Caco-2 (cell line): ENCODE results near the gene SLX4IP. TPM values are rescaled to one million over a fixed set of nuclear protein-coding genes. Genes with fewer than 3 reads are reported as not detected.

ENCODE experiments used
- BruUV-seq: library from RNA; stranded (reverse); fragments of 400-500 nt; replicated peaks from 2 replicates; lab custom pipeline; 2021; lab: Mats Ljungman, UMichigan
- CTCF ChIA-PET: fragments of 300-600 bp; sonication (Branson Sonifier 250); formaldehyde crosslinking; loops from one replicate; lab custom pipeline; 2022; ENCODE audit warnings: antibody characterized with exemption; lab: Charles Lee
- POLR2A ChIA-PET: fragments of 300-600 bp; sonication (Branson Sonifier 250); formaldehyde crosslinking; loops from one replicate; lab custom pipeline; 2022; ENCODE audit warnings: antibody characterized with exemption; lab: Charles Lee
- DNase-seq, 2 experiments: peaks; one replicate each; pipeline versions ENCODE4 v3.0.0 to v3.0.0-alpha.2; 2020 to 2022
- H3K27me3 ChIP-seq: replicated peaks from 2 replicates; pipeline ENCODE4 v1.6.0; 2011; ENCODE audit warnings: low read length; ENCODE audit not compliant: control insufficient read depth, insufficient read depth
- H3K36me3 ChIP-seq: 2 replicates; pipeline ENCODE4 v1.5.1; 2011; ENCODE audit warnings: low read length; ENCODE audit not compliant: control insufficient read depth, insufficient read depth
- H3K4me1 ChIP-seq: fragments of 250-450 bp; sonication (Bioruptor Pico); 2 replicates; pipeline ENCODE4 v1.5.1; 2020; ENCODE audit warnings: mild to moderate bottlenecking
- H3K4me3 ChIP-seq: 2 replicates; pipeline ENCODE4 v1.5.1; 2011; ENCODE audit warnings: low read depth, mild to moderate bottlenecking, control low read depth, low read length
- H3K9me3 ChIP-seq: fragments of 250-450 bp; sonication (Bioruptor Pico); 2 replicates; pipeline ENCODE4 v1.5.1; 2020; ENCODE audit warnings: mild to moderate bottlenecking, moderate library complexity
- H3K27ac Mint-ChIP-seq: one replicate; pipeline ENCODE4 v1.8.0; 2022; ENCODE audit warnings: mixed read lengths; ENCODE audit not compliant: unreplicated experiment
- H3K27me3 Mint-ChIP-seq: one replicate; pipeline ENCODE4 v1.8.0; 2022; ENCODE audit warnings: mixed read lengths; ENCODE audit not compliant: insufficient read depth, unreplicated experiment
- H3K36me3 Mint-ChIP-seq: one replicate; pipeline ENCODE4 v1.8.0; 2022; ENCODE audit warnings: mild to moderate bottlenecking, mixed read lengths; ENCODE audit not compliant: insufficient read depth, unreplicated experiment
- H3K4me1 Mint-ChIP-seq: one replicate; pipeline ENCODE4 v1.8.0; 2022; ENCODE audit warnings: low read depth, mixed read lengths; ENCODE audit not compliant: unreplicated experiment
- H3K4me3 Mint-ChIP-seq: one replicate; pipeline ENCODE4 v1.8.0; 2022; ENCODE audit warnings: mild to moderate bottlenecking, moderate library complexity, mixed read lengths; ENCODE audit not compliant: unreplicated experiment
- H3K9me3 Mint-ChIP-seq: one replicate; pipeline ENCODE4 v1.8.0; 2022; ENCODE audit warnings: mixed read lengths; ENCODE audit not compliant: unreplicated experiment
- intact Hi-C: fragments of 100-400 bp; cut with micrococcal nuclease; formaldehyde crosslinking; loops from one replicate; pipeline ENCODE4 v1.10.0; 2022; ENCODE audit not compliant: unreplicated experiment
- total RNA-seq: library from RNA; stranded (reverse); gene quantifications from 2 replicates; pipeline ENCODE4 v1.2.3, GENCODE V29; 2022
- TF ChIP-seq, protein P1 (sequence below), 2 experiments: fragments of 200-600 bp in 1 of 2; IDR thresholded peaks; 1 replicate in 1 of 2; 2 replicates in 1 of 2; pipeline versions ENCODE4 v1.5.1 to v1.8.0; 2011 to 2022; ENCODE audit warnings: antibody characterized with exemption in 1 of 2, control low read depth in 1 of 2, inconsistent platforms in 1 of 2, low read depth in 1 of 2, low read length in 1 of 2, mild to moderate bottlenecking in 1 of 2, moderate library complexity in 1 of 2; ENCODE audit not compliant: insufficient read depth in 1 of 2, severe bottlenecking in 1 of 2, unreplicated experiment in 1 of 2

Gene SLX4IP
- total RNA-seq, 1 experiment from 2014 or later, result 8.5 TPM

DNA sequence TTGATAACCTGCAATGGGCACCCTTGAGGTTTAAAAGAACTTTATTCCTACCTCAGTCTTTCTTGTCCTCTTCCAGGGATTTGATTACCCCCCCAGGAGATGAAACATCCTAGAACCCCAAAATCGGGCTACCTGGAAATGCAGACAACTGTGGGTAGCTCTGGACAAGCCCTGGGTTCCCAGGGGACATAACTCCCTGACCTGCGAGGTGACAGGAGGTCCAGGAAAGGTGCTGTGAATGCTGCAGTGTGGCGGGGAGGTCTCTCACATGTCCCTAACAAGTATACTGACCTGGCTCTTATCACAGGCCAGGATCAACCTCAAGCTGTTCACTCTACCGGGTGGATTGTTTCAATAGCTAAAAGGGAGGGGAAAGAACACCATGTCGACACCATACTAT lies 227.0 kb downstream of the SLX4IP start:
- Histone ChIP-seq H3K4me1 (peaks cover 72% of the 10 kb centered on the region), H3K36me3 (peaks cover 8% of the 10 kb centered on the region), H3K27me3 (no peaks in the 10 kb centered on the region), H3K9me3 (no peaks in the 10 kb centered on the region), H3K4me3 (no peak overlapping the region)
- CTCF ChIA-PET, result no interaction called here
- Mint-ChIP-seq H3K9me3 (no peaks in the 10 kb centered on the region), H3K27ac (peak overlapping the region; percentile 90), H3K4me3 (no peak overlapping the region), H3K4me1 (peaks cover 78% of the 10 kb centered on the region), H3K27me3 (no peaks in the 10 kb centered on the region), H3K36me3 (peaks cover 95% of the 10 kb centered on the region)
- no TSS peak for BruUV-seq
- DNase-seq, result no peak
- POLR2A ChIA-PET, result no interaction called here
- TF ChIP-seq, protein P1, sequence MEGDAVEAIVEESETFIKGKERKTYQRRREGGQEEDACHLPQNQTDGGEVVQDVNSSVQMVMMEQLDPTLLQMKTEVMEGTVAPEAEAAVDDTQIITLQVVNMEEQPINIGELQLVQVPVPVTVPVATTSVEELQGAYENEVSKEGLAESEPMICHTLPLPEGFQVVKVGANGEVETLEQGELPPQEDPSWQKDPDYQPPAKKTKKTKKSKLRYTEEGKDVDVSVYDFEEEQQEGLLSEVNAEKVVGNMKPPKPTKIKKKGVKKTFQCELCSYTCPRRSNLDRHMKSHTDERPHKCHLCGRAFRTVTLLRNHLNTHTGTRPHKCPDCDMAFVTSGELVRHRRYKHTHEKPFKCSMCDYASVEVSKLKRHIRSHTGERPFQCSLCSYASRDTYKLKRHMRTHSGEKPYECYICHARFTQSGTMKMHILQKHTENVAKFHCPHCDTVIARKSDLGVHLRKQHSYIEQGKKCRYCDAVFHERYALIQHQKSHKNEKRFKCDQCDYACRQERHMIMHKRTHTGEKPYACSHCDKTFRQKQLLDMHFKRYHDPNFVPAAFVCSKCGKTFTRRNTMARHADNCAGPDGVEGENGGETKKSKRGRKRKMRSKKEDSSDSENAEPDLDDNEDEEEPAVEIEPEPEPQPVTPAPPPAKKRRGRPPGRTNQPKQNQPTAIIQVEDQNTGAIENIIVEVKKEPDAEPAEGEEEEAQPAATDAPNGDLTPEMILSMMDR (IDR thresholded peaks at IDR 0.05; ENCODE audit: insufficient read depth in 1 of 2, low read depth in 1 of 2, low read length in 1 of 2, severe bottlenecking in 1 of 2, unreplicated experiment in 1 of 2), result no peak
- intact Hi-C loops, result no loop called here

DNA sequence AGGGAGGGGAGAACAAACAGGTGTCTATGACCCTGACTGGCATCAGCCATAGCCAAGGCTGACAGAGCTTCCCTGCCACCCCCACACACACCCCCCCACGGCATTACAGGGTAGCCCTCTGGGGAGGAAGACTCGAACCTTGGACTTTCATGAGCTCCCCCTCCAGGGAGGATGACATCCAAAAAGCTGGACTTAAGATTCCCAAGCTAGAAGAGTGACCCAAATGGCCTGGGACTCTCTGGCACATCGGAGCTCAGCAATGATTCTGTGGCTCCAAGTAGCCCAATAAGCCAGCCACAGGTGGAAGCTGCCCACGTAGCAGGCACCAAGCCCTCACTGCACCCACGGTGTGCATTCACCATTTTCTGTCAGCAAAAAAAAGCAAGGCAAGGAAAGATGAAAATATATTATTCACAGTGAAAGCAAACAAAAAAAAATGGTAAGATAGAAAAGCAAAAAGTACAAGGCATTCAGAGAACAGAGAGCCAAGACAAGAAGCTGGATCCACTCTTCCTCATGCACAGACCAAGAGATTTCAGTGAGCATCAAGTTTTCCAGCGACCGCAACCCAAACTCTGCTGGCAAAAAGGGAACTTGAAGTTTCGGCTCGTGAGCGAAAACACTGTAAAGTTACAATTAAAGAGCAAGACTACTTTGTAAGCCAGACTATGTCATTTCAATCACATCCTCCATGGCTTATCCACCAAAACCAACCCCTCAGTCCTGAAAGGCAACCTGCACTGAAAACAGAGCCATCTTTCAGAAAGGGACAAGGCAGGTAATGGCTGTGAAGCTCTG lies 227.8 kb downstream of the SLX4IP start:
- no TSS peak for BruUV-seq
- Histone ChIP-seq H3K4me3 (no peak overlapping the region), H3K9me3 (no peaks in the 10 kb centered on the region), H3K27me3 (no peaks in the 10 kb centered on the region), H3K4me1 (peaks cover 67% of the 10 kb centered on the region), H3K36me3 (peaks cover 6% of the 10 kb centered on the region)
- H3K9me3 Mint-ChIP-seq, result no peaks in the 10 kb centered on the region
- H3K4me1 Mint-ChIP-seq, result peaks cover 71% of the 10 kb centered on the region
- intact Hi-C loops, result no loop called here
- H3K36me3 Mint-ChIP-seq, result peaks cover 95% of the 10 kb centered on the region
- peak overlapping the region; percentile 18 for H3K27ac Mint-ChIP-seq
- H3K27me3 Mint-ChIP-seq, result no peaks in the 10 kb centered on the region
- H3K4me3 Mint-ChIP-seq, result no peak overlapping the region
- ChIA-PET POLR2A (no interaction called here), CTCF (no interaction called here)
- TF ChIP-seq, protein P1 (IDR thresholded peaks at IDR 0.05; ENCODE audit: insufficient read depth in 1 of 2, low read depth in 1 of 2, low read length in 1 of 2, severe bottlenecking in 1 of 2, unreplicated experiment in 1 of 2), result no peak
- DNase-seq, result no peak

DNA sequence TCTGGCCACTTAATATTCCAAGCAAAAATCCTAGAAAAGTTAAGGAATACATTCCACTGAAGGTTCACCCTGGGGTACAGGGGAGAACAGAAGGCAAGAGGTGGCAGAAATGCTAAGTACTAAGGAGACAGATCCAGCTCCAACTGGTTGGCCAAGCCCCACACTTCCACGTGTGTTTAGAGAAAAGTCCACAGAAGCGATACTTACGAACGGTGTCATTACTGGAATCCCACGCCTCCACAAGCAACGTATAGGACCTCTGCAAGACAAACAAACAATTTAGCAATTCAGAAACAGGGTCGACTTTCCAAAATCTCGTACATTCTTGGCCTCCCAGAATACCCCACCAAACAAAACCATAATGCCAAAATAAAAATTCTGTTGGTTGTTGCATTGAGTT lies 228.7 kb downstream of the SLX4IP start:
- no peaks in the 10 kb centered on the region for H3K9me3 ChIP-seq
- H3K27ac Mint-ChIP-seq, result peak overlapping the region; percentile 69
- peaks cover 94% of the 10 kb centered on the region for H3K36me3 Mint-ChIP-seq
- DNase-seq, result no peak
- peaks cover 5% of the 10 kb centered on the region for H3K36me3 ChIP-seq
- ChIA-PET CTCF (interaction anchor here (1.4 kb wide), 1 partner anchor 10 kb away, joined by 4 read pairs; the partner anchor contains the start of gene JAG1), POLR2A (no interaction called here)
- no peak overlapping the region for H3K4me3 Mint-ChIP-seq
- BruUV-seq, result no TSS peak
- H3K27me3 ChIP-seq, result no peaks in the 10 kb centered on the region
- H3K27me3 Mint-ChIP-seq, result no peaks in the 10 kb centered on the region
- H3K4me1 Mint-ChIP-seq, result peaks cover 68% of the 10 kb centered on the region
- intact Hi-C loops, result no loop called here
- no peak overlapping the region for H3K4me3 ChIP-seq
- TF ChIP-seq, protein P1 (IDR thresholded peaks at IDR 0.05; ENCODE audit: insufficient read depth in 1 of 2, low read depth in 1 of 2, low read length in 1 of 2, severe bottlenecking in 1 of 2, unreplicated experiment in 1 of 2), result no peak
- peaks cover 64% of the 10 kb centered on the region for H3K4me1 ChIP-seq
- no peaks in the 10 kb centered on the region for H3K9me3 Mint-ChIP-seq
